Measurements from ENCODE around the gene ATAD3C.
"Not testable (repeated sequence)": the region's sequence is repeated elsewhere in the genome, so short reads cannot be mapped to it uniquely, and the experiment has no call there.

The ATAD3C gene, protein sequence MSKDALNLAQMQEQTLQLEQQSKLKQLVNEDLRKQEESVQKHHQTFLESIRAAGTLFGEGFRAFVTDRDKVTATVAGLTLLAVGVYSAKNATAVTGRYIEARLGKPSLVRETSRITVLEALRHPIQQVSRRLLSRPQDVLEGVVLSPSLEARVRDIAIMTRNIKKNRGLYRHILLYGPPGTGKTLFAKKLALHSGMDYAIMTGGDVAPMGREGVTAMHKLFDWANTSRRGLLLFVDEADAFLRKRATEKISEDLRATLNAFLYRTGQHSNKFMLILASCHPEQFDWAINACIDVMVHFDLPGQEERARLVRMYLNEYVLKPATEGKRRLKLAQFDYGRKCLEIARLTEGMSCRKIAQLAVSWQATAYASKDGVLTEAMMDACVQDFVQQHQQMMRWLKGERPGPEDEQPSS

DNA sequence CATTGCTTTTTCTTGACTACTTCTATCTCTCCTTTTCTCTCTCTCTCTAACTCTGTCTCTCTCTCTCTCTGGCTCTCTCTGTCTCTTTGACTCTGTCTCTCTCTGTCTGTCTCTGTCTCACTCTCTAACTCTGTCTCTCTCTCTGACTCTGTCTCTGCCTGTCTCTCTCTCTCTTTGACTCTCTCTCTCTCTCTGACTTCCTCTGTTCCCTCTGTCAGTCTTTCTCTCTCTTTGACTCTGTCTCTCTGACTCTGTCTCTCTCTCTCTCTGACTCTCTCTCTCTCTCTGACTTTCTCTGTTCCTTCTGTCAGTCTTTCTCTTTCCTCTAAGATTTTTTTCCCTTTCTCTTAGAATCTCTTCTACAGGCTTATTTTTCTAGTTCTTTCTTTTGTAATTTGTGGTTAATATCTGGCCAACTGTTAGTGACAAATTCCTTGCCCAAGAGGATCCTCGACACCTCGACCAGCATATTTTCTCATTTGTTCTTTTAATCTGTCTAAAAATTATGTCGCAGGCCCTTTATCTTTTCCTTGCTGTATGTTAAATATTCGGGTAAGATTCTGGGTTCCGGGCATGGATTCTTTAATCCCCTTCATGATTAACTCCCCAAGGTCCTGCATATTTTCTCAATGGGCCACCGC, at the start of gene ATAD3C:
Gene ATAD3C, plus strand, starts transcription at position 591 of the 641 bp plus-strand sequence. CDS start 995 bp downstream, outside the sequence.
- no peak for DNase-seq (ENCODE audit: low read depth)
- TF ChIP-seq, protein P1, sequence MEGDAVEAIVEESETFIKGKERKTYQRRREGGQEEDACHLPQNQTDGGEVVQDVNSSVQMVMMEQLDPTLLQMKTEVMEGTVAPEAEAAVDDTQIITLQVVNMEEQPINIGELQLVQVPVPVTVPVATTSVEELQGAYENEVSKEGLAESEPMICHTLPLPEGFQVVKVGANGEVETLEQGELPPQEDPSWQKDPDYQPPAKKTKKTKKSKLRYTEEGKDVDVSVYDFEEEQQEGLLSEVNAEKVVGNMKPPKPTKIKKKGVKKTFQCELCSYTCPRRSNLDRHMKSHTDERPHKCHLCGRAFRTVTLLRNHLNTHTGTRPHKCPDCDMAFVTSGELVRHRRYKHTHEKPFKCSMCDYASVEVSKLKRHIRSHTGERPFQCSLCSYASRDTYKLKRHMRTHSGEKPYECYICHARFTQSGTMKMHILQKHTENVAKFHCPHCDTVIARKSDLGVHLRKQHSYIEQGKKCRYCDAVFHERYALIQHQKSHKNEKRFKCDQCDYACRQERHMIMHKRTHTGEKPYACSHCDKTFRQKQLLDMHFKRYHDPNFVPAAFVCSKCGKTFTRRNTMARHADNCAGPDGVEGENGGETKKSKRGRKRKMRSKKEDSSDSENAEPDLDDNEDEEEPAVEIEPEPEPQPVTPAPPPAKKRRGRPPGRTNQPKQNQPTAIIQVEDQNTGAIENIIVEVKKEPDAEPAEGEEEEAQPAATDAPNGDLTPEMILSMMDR (IDR thresholded peaks at IDR 0.05; ENCODE audit: low read depth, low read length, missing control alignments): no peak
- H3K4me3 ChIP-seq (ENCODE audit: low read depth, low read length): no peak within 1 kb of the TSS

DNA sequence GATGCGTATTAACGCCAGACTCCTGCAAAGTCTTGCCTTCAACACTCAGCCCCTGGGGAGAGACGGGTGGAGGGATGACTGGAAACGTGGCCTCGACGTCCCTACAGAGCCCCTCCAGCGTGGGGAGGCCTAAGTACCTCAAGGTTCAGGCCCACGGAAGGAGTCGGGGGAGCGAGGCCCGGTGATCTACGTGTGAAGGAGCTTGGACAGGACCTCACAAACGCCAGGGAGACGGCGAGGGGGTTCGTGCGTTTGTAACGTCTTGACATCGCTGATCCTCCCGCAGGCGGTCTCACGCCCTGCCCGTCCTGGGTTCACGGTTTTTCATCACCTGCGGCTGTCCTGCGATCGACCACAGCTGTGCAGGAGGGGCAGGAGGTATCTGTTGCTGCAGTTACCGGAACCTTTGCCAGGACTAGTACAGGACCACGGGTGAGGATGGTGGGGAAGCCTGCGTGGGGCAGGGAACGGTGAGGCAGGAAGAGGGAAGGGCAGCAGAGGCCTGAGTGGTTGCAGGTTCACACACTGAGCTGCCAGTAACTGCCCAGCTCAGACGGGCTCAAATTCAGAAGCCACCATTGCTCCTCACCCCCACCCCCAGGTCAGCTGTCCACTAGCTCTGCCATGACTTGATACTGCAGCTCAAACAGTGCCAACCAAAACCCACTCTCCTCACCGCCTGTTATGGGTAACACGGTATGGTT, 49.5 kb upstream of the ATAD3C start:
- peak overlapping the region; percentile 83 for H3K4me3 ChIP-seq (ENCODE audit: low read depth, low read length)
- TF ChIP-seq, protein P1 (IDR thresholded peaks at IDR 0.05; ENCODE audit: low read depth, low read length, missing control alignments): no peak
- DNase-seq (ENCODE audit: low read depth): no peak

DNA sequence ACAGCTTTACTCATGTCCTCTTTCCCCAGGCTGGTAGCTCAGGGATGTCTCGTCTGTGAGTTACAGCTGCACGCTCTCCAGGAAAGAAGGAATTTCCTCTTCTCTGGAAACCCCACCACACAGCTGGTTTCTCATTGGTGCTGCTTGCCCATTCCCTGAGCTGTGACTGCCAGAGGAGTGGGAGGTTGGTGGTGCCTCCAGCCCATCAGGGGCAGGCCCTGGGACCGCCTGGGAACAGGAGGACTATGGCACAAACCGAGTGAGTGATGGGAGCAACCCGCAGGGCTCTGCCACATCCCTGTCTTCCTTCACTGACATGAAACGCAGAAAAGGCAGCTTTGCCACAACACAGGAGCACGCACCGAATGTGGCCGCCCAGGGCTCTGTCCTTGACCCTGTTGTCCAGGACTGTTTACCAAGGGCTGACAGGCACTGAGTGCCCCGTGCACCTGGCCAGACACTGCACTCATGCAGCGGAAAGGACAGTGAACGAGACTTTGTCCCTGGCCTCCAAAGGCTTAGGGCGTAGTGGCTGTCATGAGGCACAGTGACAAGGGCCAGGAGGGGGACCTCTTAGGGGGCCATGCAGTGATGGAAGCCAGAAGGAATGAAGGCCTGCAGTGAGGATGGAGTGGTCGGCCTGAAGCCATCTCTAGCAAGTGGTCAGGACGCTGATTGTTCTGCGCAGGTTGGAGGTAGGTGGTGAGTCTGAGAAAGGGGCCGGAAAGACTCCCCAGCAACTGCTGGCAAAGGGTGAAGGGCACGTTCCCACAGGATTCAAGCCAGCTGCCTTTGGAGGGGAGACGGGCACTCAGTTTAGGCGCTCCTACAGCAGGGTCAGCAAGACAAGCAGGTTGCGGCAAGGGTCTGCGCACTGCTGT, 48.7 kb upstream of the ATAD3C start:
- TF ChIP-seq, protein P1 (IDR thresholded peaks at IDR 0.05; ENCODE audit: low read depth, low read length, missing control alignments): no peak
- peak overlapping the region; percentile 83 for H3K4me3 ChIP-seq (ENCODE audit: low read depth, low read length)
- no peak for DNase-seq (ENCODE audit: low read depth)

GRCh38 chr1:1401457-1402010, 48.0 kb upstream of the ATAD3C start:
- no peak overlapping the region for H3K4me3 ChIP-seq (ENCODE audit: low read depth, low read length)
- no peak for DNase-seq (ENCODE audit: low read depth)
- TF ChIP-seq, protein P1 (IDR thresholded peaks at IDR 0.05; ENCODE audit: low read depth, low read length, missing control alignments): no peak

DNA sequence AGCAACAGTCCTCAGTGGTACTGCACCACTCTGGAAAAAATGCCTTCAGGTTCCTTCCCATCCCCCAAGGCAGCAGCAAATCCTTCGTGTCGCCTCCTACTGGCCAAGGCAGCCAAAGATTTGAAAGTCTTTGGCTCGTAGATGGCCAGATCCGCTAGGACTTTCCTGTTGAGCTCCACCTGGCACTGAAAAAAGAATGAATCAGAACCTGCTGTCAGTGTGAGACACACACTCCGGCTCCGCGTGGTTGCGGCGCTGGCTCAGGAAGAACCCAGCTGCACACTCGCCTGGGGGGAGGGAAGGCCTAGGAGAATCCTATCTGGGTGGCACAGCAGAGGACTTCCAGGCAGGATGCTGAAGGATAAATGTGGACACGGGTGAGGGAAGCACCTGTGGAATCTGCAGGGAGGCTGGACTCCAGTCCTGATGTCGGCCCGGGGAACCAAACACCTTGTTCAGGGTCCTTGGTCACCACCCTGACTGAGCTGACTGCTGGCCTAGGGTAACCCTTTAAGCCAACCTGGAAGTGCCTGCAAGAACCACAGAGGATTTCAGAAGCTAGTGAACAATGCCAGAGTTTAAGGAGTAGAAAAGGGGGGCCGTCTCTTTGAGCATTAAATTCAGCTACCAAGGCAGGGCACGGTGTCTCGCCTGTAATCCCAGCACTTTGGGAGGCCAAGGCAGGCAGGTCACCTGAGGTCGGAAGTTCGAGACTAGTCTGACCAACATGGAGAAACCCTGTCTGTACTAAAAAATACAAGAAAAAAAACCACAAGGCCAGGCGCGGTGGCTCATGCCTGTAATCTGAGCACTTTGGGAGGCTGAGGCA, 47.2 kb upstream of the ATAD3C start:
- TF ChIP-seq, protein P1 (IDR thresholded peaks at IDR 0.05; ENCODE audit: low read depth, low read length, missing control alignments): peak; percentile 68
- no peak overlapping the region for H3K4me3 ChIP-seq (ENCODE audit: low read depth, low read length)
- DNase-seq (ENCODE audit: low read depth): no peak

GRCh38 chr1:1402901-1403392, 46.5 kb upstream of the ATAD3C start:
- not testable (repeated sequence) for H3K4me3 ChIP-seq (ENCODE audit: low read depth, low read length); DNase-seq (ENCODE audit: low read depth)
